Endothelial cell of umbilical vein (primary cell): Measurements from ENCODE around the gene MEGF11. TPM values are rescaled to one million over a fixed set of nuclear protein-coding genes. Genes with fewer than 3 reads are reported as not detected.

Experiments
- BruUV-seq: library from RNA; stranded (reverse); fragments of 400-500 nt; replicated peaks from 2 replicates; lab custom pipeline; 2021; lab: Mats Ljungman, UMichigan
- CTCF ChIA-PET: fragments of 300-600, 350-600 bp; sonication (Branson Sonifier 250); formaldehyde crosslinking; loops from one replicate; lab custom pipeline; 2021; ENCODE audit warnings: antibody characterized with exemption, inconsistent platforms; lab: Charles Lee
- POLR2A ChIA-PET: fragments of 300-600, 350-600 bp; sonication (Branson Sonifier 250); formaldehyde crosslinking; loops from one replicate; lab custom pipeline; 2021; ENCODE audit warnings: antibody characterized with exemption, inconsistent platforms; lab: Charles Lee
- DNase-seq: peaks from one replicate; pipeline ENCODE4 v3.0.0-alpha.2; 2011; ENCODE audit warnings: low read depth, low spot score
- FAIRE-seq: peaks from 2 replicates; lab custom pipeline; 2011; peaks lifted over from hg19 to GRCh38; lab: Jason Lieb, UNC
- H2AFZ ChIP-seq: 2 replicates; pipeline ENCODE4 v1.6.0; 2012; ENCODE audit warnings: low read depth, low read length, control low read depth, inconsistent platforms
- H3K27ac ChIP-seq: 2 replicates; pipeline ENCODE4 v1.5.1; 2011; ENCODE audit warnings: low read depth, mild to moderate bottlenecking, control low read depth, low read length, moderate library complexity; ENCODE audit not compliant: insufficient read depth
- H3K27me3 ChIP-seq, 2 experiments: 2 replicates each; pipeline versions ENCODE4 v1.6.0 to v1.6.1; 2011; ENCODE audit warnings: low read length in 2 of 2, mixed read lengths in 1 of 2; ENCODE audit not compliant: control insufficient read depth in 2 of 2, insufficient read depth in 2 of 2
- H3K36me3 ChIP-seq, 2 experiments: 2 replicates in 1 of 2; 3 replicates in 1 of 2; pipeline ENCODE4 v1.5.1; 2011; ENCODE audit warnings: low read length in 2 of 2, mild to moderate bottlenecking in 1 of 2, moderate library complexity in 1 of 2; ENCODE audit not compliant: control insufficient read depth in 2 of 2, insufficient read depth in 2 of 2; ENCODE audit errors: extremely low read depth in 1 of 2
- H3K4me1 ChIP-seq: 3 replicates; pipeline ENCODE4 v1.5.1; 2011; ENCODE audit warnings: mild to moderate bottlenecking, low read length; ENCODE audit not compliant: control insufficient read depth, insufficient read depth; ENCODE audit errors: extremely low read depth
- H3K4me2 ChIP-seq: 2 replicates; pipeline ENCODE4 v1.6.1; 2011; ENCODE audit warnings: low read length, control low read depth, mixed read lengths; ENCODE audit not compliant: insufficient read depth
- H3K4me3 ChIP-seq, 3 experiments: fragments of 200-600 bp in 1 of 3; sonication (generic), shearing (Covaris generic) in 1 of 3; replicated peaks in 1 of 3; 2 replicates each; pipeline ENCODE4 v1.5.1; 2011 to 2016; ENCODE audit warnings: control low read depth in 3 of 3, low read length in 3 of 3, mild to moderate bottlenecking in 2 of 3, inconsistent platforms in 1 of 3, low read depth in 1 of 3, moderate library complexity in 1 of 3; ENCODE audit not compliant: insufficient read depth in 1 of 3
- H3K79me2 ChIP-seq: 2 replicates; pipeline ENCODE4 v1.6.0; 2012; ENCODE audit warnings: low read length, inconsistent platforms; ENCODE audit not compliant: control insufficient read depth, insufficient read depth
- H3K9ac ChIP-seq: replicated peaks from 2 replicates; pipeline ENCODE3; 2011; ENCODE audit warnings: low read length, control low read depth; ENCODE audit not compliant: insufficient read depth; ENCODE audit errors: extremely low read depth
- H3K9me1 ChIP-seq: replicated peaks from 3 replicates; pipeline ENCODE4 v1.6.0; 2011; ENCODE audit warnings: mild to moderate bottlenecking, low read length; ENCODE audit not compliant: control insufficient read depth, insufficient read depth; ENCODE audit errors: extremely low read depth
- H3K9me3 ChIP-seq: replicated peaks from 2 replicates; pipeline ENCODE4 v1.5.1; 2012; ENCODE audit warnings: low read length, inconsistent platforms; ENCODE audit not compliant: control insufficient read depth, insufficient read depth
- H4K20me1 ChIP-seq: replicated peaks from 2 replicates; pipeline ENCODE3; 2011; ENCODE audit warnings: mild to moderate bottlenecking, low read length; ENCODE audit not compliant: control insufficient read depth, insufficient read depth; ENCODE audit errors: extremely low read depth
- CTCF ChIP-seq, 2 donors: IDR thresholded peaks; 1 replicate in 1 of 2; 2 replicates in 1 of 2; pipeline ENCODE4 v1.5.1; 2011; ENCODE audit warnings: low read length in 2 of 2, mild to moderate bottlenecking in 2 of 2, moderate library complexity in 2 of 2, control low read depth in 1 of 2, inconsistent platforms in 1 of 2, low read depth in 1 of 2; ENCODE audit not compliant: insufficient read depth in 1 of 2; ENCODE audit errors: extremely low read depth in 1 of 2
- EZH2 ChIP-seq: IDR thresholded peaks from 2 replicates; pipeline ENCODE4 v1.6.1; 2012; ENCODE audit warnings: borderline replicate concordance, low read depth, mild to moderate bottlenecking, moderate library complexity, low read length, inconsistent platforms; ENCODE audit not compliant: severe bottlenecking
- FOS ChIP-seq: IDR thresholded peaks from 2 replicates; pipeline ENCODE4 v1.6.1; 2011; ENCODE audit warnings: mild to moderate bottlenecking, low read length, moderate library complexity, borderline replicate concordance; ENCODE audit not compliant: insufficient read depth
- GATA2 ChIP-seq: IDR thresholded peaks from 2 replicates; pipeline ENCODE4 v1.7.0; 2011; ENCODE audit warnings: low read depth, mild to moderate bottlenecking, moderate library complexity, mixed read lengths, low read length; ENCODE audit not compliant: insufficient read length, insufficient read depth
- JUN ChIP-seq: IDR thresholded peaks from 2 replicates; pipeline ENCODE4 v1.6.1; 2011; ENCODE audit warnings: borderline replicate concordance, low read depth; ENCODE audit not compliant: insufficient read length, insufficient read depth
- MAX ChIP-seq: IDR thresholded peaks from 2 replicates; pipeline ENCODE4 v1.6.1; 2011; ENCODE audit not compliant: insufficient read depth, insufficient read length
- MYC ChIP-seq: IDR thresholded peaks from one replicate; pipeline ENCODE4 v1.6.1; 2011; ENCODE audit warnings: mild to moderate bottlenecking, low read depth, low read length
- POLR2A ChIP-seq: IDR thresholded peaks from 2 replicates; pipeline ENCODE4 v1.6.1; 2012; ENCODE audit warnings: low read depth, mild to moderate bottlenecking, control low read depth, low read length
- POLR2AphosphoS5 ChIP-seq: IDR thresholded peaks from 2 replicates; pipeline ENCODE4 v1.6.1; 2012; ENCODE audit warnings: low read depth, mild to moderate bottlenecking, control low read depth, low read length, moderate library complexity; ENCODE audit not compliant: insufficient read depth
- dilution Hi-C: fragments of 300-500 bp; cut with MboI; formaldehyde crosslinking; loops from one replicate; pipeline ENCODE4 v1.15.0; 2019; ENCODE audit warnings: low sequenced_read_pairs; ENCODE audit not compliant: extremely low pct_ligation_motif_present
- intact Hi-C: fragments of 100-400 bp; cut with micrococcal nuclease; formaldehyde crosslinking; loops from one replicate; pipeline ENCODE4 v1.10.0; 2022
- polyA plus RNA-seq, 4 experiments: library from polyadenylated mRNA; depleted of rRNA in 3 of 4; stranded (reverse) in 3 of 4; unstranded in 1 of 4; fragments of >200 nt; gene quantifications; 2 replicates each; pipeline versions ENCODE4 v1.2.1 to v1.2.3, GENCODE V29; 2011 to 2012; ENCODE audit warnings: missing spikeins in 1 of 4
- total RNA-seq: library from RNA; stranded (reverse); gene quantifications from 2 replicates; pipeline ENCODE4 v1.2.3, GENCODE V29; 2021

MEGF11 gene
- total and polyA plus RNA-seq, 2 donors (not counting 3 experiments of a cell fraction or from before 2014, with no cell fraction given) = not detected

- POLR2A ChIA-PET = no interaction called here
- H4K20me1 ChIP-seq = no peaks in the 10 kb centered on the region
These were observed 251.7 kb downstream of the MEGF11 start for GRCh38 chr15:66001717-66002426.

More at GRCh38 chr15:66001717-66002426, 251.7 kb downstream of the MEGF11 start:
- no peaks in the 10 kb centered on the region for H3K36me3 ChIP-seq
- no peaks in the 10 kb centered on the region for H3K79me2 ChIP-seq
- no peaks in the 10 kb centered on the region for H3K9me1 ChIP-seq
- no peaks in the 10 kb centered on the region for H3K9me3 ChIP-seq
- BruUV-seq = no TSS peak
- CTCF ChIA-PET = no interaction called here
- H3K4me2 ChIP-seq = no peak overlapping the region
- no peak for DNase-seq
- no peak overlapping the region for H3K9ac ChIP-seq
- H3K27me3 ChIP-seq = peaks cover 2 to 4% of the 10 kb centered on the region in 2 experiments
- no peak for FAIRE-seq
- H3K27ac ChIP-seq = no peak overlapping the region
- intact Hi-C loops (no loop called here), dilution Hi-C loops (no loop called here)
- H2AFZ ChIP-seq = no peak overlapping the region
- no peak overlapping the region for H3K4me3 ChIP-seq
- TF ChIP-seq MYC (no peak), GATA2 (no peak), CTCF (IDR thresholded peaks at IDR 0.05; ENCODE audit: extremely low read depth in 1 of 2, insufficient read depth in 1 of 2, low read depth in 1 of 2, low read length in 2 of 2) (no peak), POLR2AphosphoS5 (no peak), EZH2 (no peak), POLR2A (no peak), FOS (no peak), MAX (no peak), JUN (no peak)
- no peaks in the 10 kb centered on the region for H3K4me1 ChIP-seq
